Body of pancreas (tissue), 4 donors: ENCODE data around the gene ARHGAP12.

Experiments used
- CTCF ChIP-seq, 7 experiments: fragments of 450-650 bp in 4 of 7; fragments of 200-600 bp in 3 of 7; sonication (generic) in 3 of 7; IDR thresholded peaks; one replicate each; pipeline ENCODE4 v1.5.1; 2016 to 2019; ENCODE audit warnings: antibody characterized with exemption in 7 of 7
- POLR2A ChIP-seq, 3 donors: fragments of 450-650 bp; IDR thresholded peaks; one replicate each; pipeline ENCODE4 v1.6.1; 2016; ENCODE audit warnings: antibody characterized with exemption in 3 of 3, mild to moderate bottlenecking in 2 of 3

GRCh38 chr10:31759124-31759798 is 169.4 kb downstream of the ARHGAP12 start:
- no peak for TF ChIP-seq CTCF (IDR thresholded peaks at IDR 0.05)
- TF ChIP-seq POLR2A (IDR thresholded peaks at IDR 0.05), result peak in 2 of 3 donors; percentile 9 to 44
